ENCODE data around the gene FAM83F.
"Not testable (repeated sequence)": the region's sequence is repeated elsewhere in the genome, so short reads cannot be mapped to it uniquely, and the experiment has no call there.

DNA sequence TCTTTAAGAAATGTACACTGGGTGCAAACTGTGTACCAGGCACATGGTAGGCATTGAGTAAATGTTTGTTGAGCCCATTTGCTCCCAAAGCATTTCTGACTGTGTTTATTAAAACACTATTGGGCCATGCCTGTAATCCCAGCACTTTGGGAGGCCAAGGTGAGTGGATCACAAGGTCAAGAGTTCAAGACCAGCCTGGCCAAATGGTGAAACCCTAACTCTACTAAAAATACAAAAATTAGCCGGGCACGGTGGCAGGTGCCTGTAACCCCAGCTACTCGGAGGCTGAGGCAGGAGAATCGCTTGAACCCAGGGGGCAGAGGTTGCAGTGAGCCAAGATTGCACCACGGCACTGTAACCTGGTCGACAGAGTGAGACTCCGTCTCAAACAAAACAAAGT lies 1.9 kb upstream of the FAM83F start:
- TF ChIP-seq, protein P1, sequence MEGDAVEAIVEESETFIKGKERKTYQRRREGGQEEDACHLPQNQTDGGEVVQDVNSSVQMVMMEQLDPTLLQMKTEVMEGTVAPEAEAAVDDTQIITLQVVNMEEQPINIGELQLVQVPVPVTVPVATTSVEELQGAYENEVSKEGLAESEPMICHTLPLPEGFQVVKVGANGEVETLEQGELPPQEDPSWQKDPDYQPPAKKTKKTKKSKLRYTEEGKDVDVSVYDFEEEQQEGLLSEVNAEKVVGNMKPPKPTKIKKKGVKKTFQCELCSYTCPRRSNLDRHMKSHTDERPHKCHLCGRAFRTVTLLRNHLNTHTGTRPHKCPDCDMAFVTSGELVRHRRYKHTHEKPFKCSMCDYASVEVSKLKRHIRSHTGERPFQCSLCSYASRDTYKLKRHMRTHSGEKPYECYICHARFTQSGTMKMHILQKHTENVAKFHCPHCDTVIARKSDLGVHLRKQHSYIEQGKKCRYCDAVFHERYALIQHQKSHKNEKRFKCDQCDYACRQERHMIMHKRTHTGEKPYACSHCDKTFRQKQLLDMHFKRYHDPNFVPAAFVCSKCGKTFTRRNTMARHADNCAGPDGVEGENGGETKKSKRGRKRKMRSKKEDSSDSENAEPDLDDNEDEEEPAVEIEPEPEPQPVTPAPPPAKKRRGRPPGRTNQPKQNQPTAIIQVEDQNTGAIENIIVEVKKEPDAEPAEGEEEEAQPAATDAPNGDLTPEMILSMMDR (conservative IDR thresholded peaks at IDR 0.05 in 1 of 2, IDR thresholded peaks at IDR 0.05 in 1 of 2; ENCODE audit: extremely low read depth in 1 of 2, insufficient read depth in 1 of 2, low read depth in 1 of 2, low read length in 2 of 2) = not testable (repeated sequence)
- not testable (repeated sequence) for TF ChIP-seq EZH2 (IDR thresholded peaks at IDR 0.05; ENCODE audit: borderline replicate concordance, low read length)
